AG20443 (cell line): ENCODE data around the gene CATSPERE.
"Not testable (repeated sequence)": the region's sequence is repeated elsewhere in the genome, so short reads cannot be mapped to it uniquely, and the experiment has no call there.

Experiments used
- DNase-seq: peaks from one replicate; pipeline ENCODE4 v3.0.0; 2012; ENCODE audit warnings: low spot score, mixed read lengths

Gene CATSPERE

GRCh38 chr1:244552336-244552735, 91.3 kb downstream of the CATSPERE start:
- DNase-seq: no peak

- no peak for DNase-seq
These were observed 95.2 kb downstream of the CATSPERE start for GRCh38 chr1:244556263-244556662.

- no peak for DNase-seq
These were observed 96.5 kb downstream of the CATSPERE start for GRCh38 chr1:244557565-244557964.

- DNase-seq: no peak
These were observed 98.5 kb downstream of the CATSPERE start for GRCh38 chr1:244559561-244559960.

GRCh38 chr1:244562877-244563276, 101.8 kb downstream of the CATSPERE start:
- not testable (repeated sequence) for DNase-seq

- no peak for DNase-seq
These were observed 112.7 kb downstream of the CATSPERE start for GRCh38 chr1:244573768-244574167.

GRCh38 chr1:244576259-244576892, 115.3 kb downstream of the CATSPERE start:
- no peak for DNase-seq

- not testable (repeated sequence) for DNase-seq
These were observed 117.1 kb downstream of the CATSPERE start for GRCh38 chr1:244578205-244578604.

GRCh38 chr1:244583358-244583982, 122.4 kb downstream of the CATSPERE start:
- DNase-seq: no peak

- no peak for DNase-seq
These were observed 124.8 kb downstream of the CATSPERE start for GRCh38 chr1:244585867-244586266.

GRCh38 chr1:244590670-244591069, 129.6 kb downstream of the CATSPERE start:
- DNase-seq: no peak

GRCh38 chr1:244598611-244599010, 137.5 kb downstream of the CATSPERE start:
- DNase-seq: no peak

- DNase-seq: peak; percentile 90
These were observed 138.9 kb downstream of the CATSPERE start for GRCh38 chr1:244599937-244600350.

- no peak for DNase-seq
These were observed 140.3 kb downstream of the CATSPERE start for GRCh38 chr1:244601336-244601735.

- peak; percentile 32 for DNase-seq
These were observed 142.4 kb downstream of the CATSPERE start for GRCh38 chr1:244603498-244603897.

- DNase-seq: no peak
These were observed 144.8 kb downstream of the CATSPERE start for GRCh38 chr1:244605835-244606370.

- no peak for DNase-seq
These were observed 153.2 kb downstream of the CATSPERE start for GRCh38 chr1:244614113-244614836.

GRCh38 chr1:244614879-244615278, 153.8 kb downstream of the CATSPERE start:
- no peak for DNase-seq

- DNase-seq: no peak
These were observed 154.2 kb downstream of the CATSPERE start for GRCh38 chr1:244615301-244615700.

GRCh38 chr1:244626709-244627108, 165.6 kb downstream of the CATSPERE start:
- no peak for DNase-seq

GRCh38 chr1:244628789-244629188, 167.7 kb downstream of the CATSPERE start:
- DNase-seq: no peak

GRCh38 chr1:244633140-244633539, 172.1 kb downstream of the CATSPERE start:
- DNase-seq: no peak

GRCh38 chr1:244634546-244634945, 173.5 kb downstream of the CATSPERE start:
- DNase-seq: no peak
